Activated gamma-delta T cell treated with anti-CD3 and anti-CD28 coated beads, Interleukin-2, amount 50 U/mL, for 16 hours (primary cell): Measurements from ENCODE around the gene FBXW7.

Source experiments
- DNase-seq: peaks from one replicate; pipeline ENCODE4 v3.0.0-alpha.2; 2020; ENCODE audit warnings: low read depth

Gene FBXW7

GRCh38 chr4:152471251-152471792 lies 64.6 kb downstream of the FBXW7 start:
- DNase-seq, result no peak

- no peak for DNase-seq
These were observed 67.5 kb downstream of the FBXW7 start for GRCh38 chr4:152468408-152468807.

DNA sequence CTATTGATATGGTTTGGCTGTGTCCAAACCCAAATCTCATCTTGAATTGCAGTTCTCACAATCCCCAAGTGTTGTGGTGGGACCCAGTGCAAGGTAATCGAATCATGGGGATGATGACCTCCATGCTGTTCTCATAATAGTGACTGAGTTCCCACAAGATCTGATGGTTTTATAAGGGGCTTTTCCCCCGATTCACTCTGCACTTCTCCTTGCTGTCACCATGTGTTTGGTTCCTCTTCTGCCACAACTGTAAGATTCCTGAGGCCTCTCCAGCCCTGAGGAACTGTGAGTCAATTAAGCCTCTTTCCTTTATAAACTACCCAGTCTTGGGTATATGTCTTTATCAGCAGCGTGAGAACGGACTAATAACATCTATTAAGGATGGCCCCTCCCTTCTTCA lies 68.8 kb downstream of the FBXW7 start:
- DNase-seq, result no peak

GRCh38 chr4:152464030-152464823 lies 71.7 kb downstream of the FBXW7 start:
- DNase-seq, result no peak

DNA sequence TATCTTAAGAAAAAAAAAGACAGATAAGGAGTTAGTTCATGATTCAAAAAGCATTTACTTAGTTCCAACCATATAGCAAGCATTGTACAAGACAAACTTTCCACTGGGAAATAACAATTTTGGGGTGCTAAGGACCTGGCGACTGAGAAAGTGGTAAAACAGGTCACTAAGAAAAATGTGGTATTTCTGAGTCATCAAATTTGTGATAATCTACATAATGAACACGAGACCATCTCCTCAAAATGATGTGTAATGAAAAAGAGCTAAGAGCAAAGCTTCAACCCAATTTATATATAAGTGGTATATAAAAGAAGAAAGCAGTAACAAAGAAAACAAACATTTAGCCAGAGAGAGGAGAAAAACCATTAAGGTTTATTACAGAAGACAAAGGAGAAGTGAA lies 72.3 kb downstream of the FBXW7 start:
- no peak for DNase-seq

DNA sequence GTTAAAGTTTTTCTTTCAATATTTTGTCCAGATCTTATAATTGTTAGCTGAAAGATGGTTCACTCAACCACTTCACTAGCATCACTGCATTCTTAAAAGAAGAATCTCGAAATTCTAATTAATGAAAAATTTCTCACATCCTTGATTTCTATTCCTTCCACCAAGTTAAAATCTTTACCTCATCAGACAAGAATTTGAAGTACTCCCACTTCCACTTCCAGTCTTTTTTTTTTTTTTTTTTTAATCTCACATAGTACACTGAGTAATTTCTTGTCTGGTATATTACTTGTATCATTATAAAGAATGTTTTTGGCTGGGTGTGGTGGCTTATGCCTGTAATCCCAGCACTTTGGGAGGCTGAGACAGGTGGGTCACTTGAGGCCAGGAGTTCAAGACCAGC lies 73.2 kb downstream of the FBXW7 start:
- no peak for DNase-seq

GRCh38 chr4:152462047-152462446 lies 73.8 kb downstream of the FBXW7 start:
- DNase-seq, result no peak

GRCh38 chr4:152460488-152460887 lies 75.4 kb downstream of the FBXW7 start:
- no peak for DNase-seq

- no peak for DNase-seq
These were observed 76.6 kb downstream of the FBXW7 start for GRCh38 chr4:152459326-152459725.

DNA sequence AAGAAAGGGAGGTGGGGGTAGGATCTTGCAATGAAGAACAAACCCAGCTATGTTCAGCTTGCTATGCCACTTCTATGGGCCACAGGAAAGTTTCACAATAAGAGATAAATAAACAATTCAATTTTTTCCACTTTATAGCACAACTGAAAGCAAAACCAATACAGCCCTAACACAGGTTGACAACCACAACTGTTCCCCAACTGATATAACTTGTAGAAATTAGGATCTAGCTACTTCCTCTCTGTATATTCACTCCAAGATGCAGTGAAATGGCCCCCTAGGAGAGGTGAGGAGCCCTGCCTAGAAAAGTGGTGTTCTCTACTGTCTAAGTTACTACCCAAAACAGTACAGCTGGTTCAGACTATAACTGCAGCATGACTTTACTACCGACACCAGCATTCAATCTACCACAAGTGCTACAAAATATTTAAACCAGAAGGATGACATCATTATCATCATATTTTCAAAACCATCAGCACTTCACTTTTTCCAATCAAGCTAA lies 77.0 kb downstream of the FBXW7 start:
- no peak for DNase-seq

DNA sequence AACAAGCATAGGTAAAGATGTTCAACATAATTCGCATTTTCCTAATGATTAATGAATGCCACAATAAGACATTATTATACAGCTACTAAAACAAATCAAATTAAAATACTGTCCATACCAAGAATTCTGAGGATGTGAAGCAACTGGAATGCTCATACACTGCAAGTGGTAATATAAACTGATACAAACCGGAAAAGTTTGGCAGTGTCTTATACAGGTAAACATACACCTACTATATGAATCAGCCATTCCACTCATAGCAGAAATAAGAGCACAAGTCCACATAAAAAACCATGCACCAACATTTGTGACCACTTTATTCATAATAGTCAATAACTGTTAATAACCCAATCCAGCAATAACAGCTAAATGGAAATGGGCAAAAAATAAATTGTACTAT lies 79.3 kb downstream of the FBXW7 start:
- DNase-seq, result no peak

- DNase-seq, result no peak
These were observed 80.6 kb downstream of the FBXW7 start for GRCh38 chr4:152455311-152455710.

- no peak for DNase-seq
These were observed 81.4 kb downstream of the FBXW7 start for GRCh38 chr4:152454398-152455011.

- no peak for DNase-seq
These were observed 84.4 kb downstream of the FBXW7 start for GRCh38 chr4:152451496-152451895.

- no peak for DNase-seq
These were observed 87.0 kb downstream of the FBXW7 start for GRCh38 chr4:152448854-152449253.

DNA sequence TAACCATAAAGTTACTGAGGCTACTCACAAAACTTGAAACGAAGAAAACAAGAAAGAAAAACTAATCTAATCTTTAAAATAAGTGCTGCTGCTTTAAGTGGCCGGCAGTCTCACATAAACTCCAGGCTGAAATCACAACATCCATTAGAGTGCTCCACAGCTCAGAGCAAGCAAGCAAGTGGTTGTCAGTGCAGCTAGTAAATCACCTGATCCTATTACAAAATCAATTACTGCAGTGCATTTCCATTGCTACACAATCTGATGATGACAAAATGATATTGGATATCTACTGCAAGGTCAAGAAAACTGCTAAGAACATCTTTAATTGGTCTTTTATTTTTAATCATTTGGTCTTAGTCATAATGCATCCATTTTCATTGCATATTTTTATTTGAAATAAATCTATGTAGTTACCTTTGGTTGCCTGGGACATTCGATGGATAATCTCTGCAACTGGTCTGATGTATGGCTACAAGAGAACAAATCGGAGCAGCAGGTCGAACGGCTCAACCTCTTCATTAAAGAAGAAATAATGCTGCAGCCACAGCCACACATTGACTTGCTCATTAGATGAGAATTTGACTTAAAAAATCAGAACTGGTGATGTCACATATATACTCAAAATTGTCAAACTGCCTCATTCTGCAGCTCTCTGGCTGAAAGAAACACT lies 87.7 kb downstream of the FBXW7 start:
- no peak for DNase-seq

DNA sequence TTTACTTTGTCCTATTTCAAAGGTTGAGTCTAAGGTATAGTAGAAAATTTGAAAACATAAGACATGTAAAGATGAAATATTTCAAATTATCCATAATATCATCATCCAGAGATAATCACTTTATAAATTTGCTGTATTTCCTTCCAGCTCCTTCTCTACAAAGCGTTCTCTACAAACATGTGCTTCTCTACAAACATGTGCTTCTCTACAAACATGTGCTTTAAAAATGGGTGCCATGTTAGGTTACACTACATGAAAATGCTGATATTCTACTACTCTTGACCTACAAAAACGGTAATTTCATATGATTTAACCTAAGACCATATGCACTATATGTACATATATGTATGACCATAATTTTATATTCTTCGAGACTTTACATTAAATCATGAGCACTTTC lies 92.0 kb downstream of the FBXW7 start:
- no peak for DNase-seq

DNA sequence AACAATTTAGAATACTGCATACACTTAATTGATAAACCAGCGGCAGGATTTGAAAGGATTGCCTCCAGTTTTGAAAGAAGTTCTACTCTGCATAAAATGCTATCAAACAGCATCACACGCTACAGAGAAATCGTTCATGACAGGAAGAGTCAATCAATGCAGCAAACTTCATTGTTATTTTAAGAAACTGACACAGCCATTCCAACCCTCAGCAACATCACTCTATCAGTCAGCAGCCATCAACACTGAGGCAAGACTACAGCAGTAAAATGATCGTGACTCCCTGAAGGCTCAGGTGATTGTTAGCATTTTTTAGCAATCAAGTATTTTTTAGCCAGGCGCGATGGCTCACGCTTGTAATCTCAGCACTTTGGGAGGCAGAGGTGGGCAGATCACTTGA lies 98.3 kb downstream of the FBXW7 start:
- DNase-seq, result no peak

DNA sequence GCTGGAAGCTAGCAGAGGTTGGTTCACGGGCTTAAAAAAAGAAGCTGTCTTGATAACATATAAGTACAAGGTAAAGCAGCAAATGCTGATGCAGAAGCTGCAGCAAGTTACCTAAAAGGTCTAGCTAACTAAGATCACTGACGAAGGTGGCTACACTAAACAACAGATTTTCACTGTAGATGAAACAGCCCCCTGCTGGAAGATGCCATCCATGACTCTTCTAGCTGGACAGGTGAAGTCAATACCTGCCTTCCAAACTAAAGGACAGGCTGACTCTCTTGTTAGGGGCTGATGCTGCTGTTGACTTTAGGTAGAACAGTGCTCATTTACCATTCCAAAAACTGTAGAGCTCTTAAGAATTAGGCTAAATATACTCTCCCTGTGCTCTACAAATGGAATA lies 99.5 kb downstream of the FBXW7 start:
- DNase-seq, result no peak

DNA sequence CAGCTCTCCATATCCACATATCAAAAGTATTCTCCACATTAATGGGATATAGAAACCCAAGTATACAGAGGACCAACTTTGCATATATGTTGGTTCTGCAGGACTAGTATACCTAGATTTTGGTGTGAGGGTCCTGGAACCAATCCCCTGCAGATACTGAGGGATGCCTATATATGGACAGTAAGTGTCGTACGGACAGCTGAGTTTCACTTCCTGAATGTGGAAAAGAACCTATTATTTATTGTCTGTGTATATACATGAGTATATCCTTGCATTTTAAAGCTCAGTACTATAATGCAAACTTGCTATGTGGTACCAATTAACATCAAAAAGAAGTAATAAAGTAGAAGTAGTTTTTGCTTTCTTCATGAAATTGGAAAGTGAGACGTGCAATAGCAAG lies 101.9 kb downstream of the FBXW7 start:
- DNase-seq, result no peak

DNA sequence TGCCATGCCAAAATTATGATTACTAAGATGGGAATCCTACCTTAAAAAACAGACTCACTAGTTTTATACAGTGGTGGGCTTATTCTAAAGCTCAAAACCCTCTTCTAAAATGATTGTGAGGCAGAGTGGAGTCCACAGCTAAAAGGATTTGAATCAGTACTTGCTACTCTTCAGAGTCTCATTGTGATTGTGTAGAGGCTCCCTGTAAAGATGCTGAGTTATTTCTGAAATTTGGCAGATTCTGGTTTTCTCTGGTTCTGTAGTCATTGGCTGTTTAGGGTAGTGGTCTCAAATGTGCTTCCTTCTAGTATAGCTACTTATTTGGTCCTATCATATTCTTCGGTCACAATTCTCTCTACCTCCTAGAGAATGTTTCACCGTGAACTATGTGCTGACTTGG lies 104.1 kb downstream of the FBXW7 start:
- DNase-seq, result no peak

- DNase-seq, result no peak
These were observed 104.6 kb downstream of the FBXW7 start for GRCh38 chr4:152431291-152431690.

GRCh38 chr4:152430507-152430906 lies 105.4 kb downstream of the FBXW7 start:
- no peak for DNase-seq
